GM18499 (cell line): Measurements from ENCODE around the gene MATN3.

Experiments
- ATAC-seq: cut with Tn5 transposase; IDR thresholded peaks from one replicate; pipeline ENCODE4 v1.9.1; 2021; ENCODE audit warnings: moderate number of reproducible peaks; ENCODE audit not compliant: insufficient read depth, unreplicated experiment

The MATN3 gene

DNA sequence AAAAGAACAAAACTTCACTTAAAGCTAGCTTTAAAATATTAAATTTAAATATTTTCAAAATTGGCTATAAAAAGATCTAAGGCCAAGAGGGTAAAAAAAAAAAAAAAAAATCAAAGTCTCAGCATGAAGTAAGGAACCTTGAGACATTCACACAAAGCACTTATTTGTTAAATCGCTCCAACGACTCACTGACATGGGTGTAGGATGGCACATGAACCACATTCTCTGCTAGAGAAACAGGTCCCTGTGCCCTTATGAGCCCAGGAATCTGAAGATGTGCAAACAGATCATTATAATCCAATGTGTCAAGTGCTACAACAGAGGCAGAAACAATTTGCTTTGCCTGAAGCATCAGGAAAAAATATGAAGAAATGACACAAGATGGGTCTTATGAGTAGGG lies 25.2 kb upstream of the MATN3 start:
- no peak for ATAC-seq

DNA sequence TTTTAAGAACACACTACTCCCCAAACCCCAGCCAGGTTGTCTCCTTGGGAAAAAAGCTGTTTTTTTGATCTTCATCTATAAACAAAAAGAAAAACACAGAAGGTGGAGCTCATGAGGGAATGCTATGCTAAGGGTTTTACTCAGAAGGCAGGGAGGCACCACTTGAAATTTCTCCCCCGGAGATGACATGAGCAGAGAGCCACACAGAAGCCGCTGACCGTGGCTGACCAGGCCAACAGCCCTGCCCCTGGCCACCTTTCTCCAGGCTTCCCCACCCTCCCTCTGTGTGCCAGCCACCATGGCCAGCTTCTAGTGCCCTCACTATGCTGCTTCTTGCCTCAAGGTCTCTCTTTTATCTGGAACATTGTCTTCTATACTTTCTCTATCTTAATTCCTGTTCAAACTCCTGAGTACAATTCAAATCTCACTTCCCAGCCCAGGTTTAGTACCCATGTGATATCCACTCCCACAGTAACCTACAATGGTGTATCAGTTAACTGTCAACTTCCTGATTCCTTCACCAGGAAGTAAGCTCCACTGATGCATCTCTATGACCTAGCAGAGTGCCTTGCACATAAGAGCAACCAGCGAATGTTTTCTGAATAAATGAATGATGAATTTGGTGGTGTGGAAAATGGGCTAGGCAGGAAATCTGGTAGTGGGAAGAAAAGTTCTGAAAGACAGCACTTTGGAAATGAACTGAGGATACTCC lies 23.6 kb upstream of the MATN3 start:
- ATAC-seq, result no peak

DNA sequence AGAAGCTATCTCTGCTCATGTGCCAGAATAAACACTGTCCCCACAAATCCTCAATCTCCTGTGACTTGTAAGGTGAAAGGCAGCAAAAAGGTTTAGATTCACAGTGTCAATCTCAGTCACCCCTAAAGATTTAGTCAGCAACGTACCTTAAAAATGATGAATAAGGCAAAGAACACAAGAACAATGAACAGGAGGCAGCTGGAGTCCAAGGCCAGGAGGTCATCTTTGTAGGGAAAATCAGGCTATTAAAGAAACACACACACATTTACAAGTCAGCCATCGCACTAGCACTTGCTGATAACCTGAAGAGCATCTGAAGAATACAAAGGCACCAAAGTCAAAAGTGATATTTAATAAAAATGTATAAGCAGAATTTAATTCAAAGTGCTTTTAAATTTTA lies 22.4 kb upstream of the MATN3 start:
- no peak for ATAC-seq

DNA sequence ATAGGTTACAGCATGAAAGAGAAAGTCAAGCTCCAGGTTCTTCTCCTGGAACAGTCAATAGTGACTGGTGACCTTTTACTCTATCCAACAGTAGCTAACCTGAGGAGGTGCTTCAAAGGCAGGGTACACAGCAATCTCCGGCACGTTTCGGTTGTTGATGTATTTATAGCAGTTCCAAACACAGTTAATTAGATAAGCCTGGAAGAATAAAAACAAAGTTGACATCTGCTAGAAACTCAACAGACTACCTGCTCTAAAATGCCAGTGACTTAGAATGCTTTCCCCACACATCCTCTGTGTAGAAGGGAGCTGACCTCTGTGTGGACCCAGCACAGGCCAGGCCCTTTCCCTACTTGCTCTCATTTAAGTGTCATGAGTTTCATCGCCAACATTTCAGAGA lies 21.8 kb upstream of the MATN3 start:
- no peak for ATAC-seq

DNA sequence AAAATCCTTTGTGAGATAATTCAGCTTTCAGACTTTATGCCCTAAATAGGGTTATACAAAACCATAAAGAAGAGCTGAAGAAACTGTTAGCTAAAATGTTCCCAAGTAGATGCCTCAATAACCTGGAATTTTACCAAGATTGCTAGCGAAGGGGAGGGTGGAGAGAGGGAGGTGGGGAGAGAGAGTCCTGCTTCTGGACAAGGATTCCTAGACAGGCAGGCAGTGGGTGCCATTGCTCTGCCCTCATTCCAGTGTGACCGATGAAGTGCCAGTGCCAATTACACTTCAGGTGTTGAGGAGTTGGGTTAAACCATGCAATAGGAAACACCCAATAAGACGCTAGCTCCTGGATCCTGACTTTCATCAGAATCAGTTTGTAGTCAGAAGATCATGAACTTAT lies 20.9 kb upstream of the MATN3 start:
- no peak for ATAC-seq

DNA sequence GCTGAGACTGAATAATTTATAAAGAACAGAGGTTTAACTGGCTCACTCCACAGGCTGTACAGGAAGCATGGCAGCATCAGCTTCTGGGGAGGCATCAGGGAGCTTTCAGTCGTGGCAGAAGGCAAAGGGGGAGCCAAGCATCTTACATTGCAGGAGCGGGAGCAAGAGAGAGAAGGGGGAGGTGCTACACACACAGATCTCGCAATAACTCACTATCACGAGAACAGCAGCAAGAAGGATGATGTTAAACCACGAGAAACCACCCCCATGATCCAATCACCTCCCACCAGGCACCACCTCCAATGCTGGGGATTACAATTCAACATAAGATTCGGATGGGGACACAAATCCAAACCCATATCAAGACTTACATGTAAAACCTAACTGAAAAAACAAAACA lies 17.8 kb upstream of the MATN3 start:
- ATAC-seq, result no peak

DNA sequence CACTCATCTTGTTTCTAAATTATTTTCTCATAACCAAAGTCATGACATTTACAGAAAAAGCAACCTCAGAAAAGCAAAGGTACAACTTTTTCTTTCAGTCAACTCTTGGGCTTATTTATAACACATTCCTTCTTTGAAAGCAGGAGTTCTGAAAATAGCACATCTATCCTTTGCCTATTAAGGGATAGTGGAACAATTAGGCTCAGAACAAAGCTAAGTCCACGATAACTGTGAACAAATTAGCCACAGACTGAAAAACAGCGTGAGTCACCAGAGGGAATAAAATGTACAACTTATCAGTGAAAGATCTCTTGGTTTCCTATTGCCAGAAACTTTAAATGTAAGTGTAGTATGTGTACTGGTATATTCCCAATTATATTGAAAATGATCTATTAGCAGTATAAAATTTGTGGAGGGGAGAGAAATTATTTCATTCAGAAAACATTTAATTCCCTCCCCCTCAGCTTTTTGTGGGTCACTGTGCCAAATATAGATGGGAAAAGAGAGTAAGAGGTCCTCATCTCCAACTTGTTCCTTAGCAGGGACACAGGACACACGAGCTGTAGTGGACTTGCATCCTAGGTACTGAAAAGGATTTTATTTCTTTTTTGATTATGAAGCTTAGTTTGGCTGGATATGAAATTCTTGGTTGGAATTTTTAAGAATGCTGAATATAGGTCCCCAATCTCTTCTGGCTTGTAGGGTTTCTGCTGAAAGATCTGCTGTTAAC lies 15.4 kb upstream of the MATN3 start:
- no peak for ATAC-seq

DNA sequence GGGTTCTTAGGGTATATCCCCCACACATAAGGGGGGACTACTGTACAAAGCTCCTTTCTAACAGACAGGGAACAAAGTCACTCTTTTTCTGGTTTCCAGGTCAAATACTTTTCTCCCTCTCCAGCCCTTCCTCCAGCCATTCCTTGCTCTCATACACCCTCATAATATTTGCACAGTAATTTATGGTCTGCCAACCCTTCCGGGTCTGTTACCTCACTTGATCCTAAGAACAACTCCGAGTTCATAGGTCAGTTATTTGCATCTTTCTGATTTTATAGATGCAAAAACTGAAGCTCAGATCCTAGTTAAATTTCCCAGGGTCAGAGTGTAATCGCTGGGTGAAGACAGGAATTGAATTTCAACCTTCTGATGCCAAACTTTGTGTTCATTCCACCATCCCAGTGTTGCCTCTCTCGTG lies 14.8 kb upstream of the MATN3 start:
- ATAC-seq, result no peak

DNA sequence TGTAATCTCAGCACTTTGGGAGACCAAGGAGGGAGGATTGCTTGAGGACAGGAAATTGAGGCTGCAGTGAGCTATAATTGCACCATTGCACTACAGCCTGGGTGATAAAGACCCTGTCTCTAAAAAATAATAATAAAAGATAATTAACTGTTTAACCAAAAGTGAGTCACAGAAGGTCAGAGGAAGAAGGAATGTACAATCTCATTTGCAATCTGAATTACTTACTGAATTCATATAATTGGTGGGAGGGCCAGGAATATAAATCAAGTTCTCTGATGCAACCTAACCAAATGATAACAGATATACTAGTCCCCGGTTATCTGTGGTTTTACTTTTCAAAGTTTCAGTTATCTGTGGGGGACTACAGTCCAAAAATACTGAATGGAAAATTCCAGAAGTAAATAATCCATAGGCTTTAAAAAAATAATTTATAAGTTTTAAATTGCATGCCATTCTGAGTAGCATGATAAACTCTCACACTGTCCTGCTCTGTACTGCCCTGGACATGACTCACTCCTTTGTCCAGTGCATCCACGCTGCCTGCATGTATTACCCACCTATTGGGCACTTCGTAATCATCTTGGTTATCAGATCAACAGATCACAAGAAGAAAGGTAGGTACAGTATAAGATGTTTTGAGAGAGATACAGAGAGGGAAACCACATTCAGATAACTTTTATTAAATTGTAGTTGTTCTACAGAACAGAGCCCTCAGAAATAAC lies 12.8 kb upstream of the MATN3 start:
- no peak for ATAC-seq

DNA sequence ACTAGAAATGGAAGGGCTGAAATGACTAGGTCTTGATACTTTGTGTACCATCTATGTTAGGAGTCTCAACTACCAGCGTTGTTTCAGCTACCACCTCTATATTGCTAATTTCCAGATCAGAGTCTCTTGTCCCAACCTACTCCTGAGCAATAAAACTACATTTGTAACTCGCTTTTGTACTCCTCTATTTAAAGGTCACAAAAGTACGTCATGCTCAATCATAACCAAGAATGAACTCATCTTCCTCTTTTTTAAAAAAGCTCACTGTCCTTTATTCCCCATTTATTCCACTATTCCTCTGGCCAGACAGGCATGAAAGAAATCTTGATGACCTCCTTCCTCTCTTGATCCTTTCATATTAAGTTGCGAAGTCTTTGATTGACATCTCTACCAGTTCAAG lies 11.2 kb upstream of the MATN3 start:
- ATAC-seq, result no peak

DNA sequence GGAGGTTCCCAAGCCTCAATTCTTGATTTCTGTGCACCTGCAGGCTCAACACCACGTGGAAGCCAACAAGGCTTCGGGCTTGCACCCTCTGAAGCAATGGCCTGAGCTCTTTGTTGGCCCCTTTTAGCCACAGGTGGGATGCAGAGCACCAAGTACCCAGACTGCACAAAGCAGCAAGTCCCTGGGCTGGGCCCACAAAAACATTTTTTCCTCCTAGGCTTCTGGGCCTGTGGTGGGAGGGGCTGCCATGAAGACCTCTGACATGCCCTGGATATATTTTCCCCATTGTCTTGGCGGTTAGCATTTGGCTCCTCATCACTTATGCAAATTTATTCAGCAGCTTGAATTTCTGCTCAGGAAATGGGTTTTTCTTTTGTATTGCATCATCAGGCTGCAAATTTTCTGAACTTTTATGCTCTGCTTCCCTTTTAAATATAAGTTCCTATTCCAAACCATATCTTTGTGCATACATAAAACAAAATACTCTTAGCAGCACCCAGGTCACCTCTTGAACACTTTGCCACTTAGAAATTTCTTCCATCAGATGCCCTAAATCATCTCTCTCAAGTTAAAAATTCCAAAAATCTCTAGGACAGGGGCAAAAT lies 9.0 kb upstream of the MATN3 start:
- no peak for ATAC-seq

DNA sequence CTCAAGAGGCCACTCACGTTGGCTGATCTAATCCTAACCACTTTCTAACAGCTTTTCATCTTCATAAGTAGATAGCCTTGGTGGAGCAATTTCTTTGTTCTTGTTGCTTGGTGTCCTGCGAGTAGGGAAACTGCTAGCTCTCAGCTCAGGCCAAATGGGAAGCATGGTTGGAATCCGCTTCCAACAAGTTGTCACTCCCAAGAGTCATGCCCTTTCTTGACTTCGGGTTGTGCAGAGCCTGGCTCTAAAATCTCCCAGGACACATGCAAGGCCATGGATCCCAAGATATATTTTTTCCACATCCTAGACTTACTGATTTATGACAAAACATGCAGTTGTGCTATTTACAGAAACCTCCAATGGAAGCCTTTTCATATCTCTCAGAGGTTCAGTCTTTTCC lies 7.3 kb upstream of the MATN3 start:
- no peak for ATAC-seq

DNA sequence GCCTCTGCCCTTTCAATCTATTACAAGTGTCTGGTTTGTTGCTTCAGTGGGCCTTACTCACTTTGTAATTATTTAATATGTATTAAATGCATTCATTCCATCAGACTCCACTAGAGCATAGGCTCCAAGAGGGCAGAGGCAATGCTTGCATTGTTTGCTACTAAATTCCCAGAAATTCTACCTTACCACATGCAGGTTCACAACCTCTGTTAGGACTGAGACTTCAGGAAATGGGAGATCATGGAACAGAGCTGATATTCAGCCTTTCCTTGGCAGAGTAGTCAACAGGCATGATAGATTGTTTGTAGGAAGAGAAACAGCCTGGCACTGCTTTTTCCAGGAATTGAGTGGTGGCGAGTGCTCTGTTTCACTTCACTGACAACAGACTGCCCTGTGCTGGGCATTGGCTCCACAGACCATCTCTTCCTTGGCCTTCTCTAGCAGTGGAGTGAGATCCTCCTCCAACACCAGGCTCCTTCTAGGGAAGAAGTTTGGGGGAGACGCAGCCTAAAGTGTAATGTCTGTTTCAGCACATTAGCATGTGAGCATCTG lies 6.2 kb upstream of the MATN3 start:
- no peak for ATAC-seq

DNA sequence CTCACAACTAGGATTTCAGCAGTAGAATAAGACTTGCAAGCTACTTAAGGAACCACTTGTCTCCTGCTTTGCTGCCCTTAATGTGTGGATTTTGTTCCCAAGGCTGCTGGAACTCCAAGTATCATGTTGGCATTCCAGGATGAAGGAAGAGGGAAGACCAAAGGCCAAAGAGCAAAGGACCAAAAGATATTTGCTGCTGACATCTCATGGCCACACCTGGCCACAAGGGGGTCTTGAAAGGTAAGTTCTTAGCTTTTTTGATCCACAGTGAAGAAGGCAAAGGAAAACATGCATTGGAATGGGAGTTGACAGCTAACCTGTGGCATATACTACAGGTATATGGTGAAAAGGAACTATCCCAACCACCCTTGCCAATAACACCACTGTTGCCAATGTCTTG lies 3.9 kb upstream of the MATN3 start:
- ATAC-seq, result no peak

DNA sequence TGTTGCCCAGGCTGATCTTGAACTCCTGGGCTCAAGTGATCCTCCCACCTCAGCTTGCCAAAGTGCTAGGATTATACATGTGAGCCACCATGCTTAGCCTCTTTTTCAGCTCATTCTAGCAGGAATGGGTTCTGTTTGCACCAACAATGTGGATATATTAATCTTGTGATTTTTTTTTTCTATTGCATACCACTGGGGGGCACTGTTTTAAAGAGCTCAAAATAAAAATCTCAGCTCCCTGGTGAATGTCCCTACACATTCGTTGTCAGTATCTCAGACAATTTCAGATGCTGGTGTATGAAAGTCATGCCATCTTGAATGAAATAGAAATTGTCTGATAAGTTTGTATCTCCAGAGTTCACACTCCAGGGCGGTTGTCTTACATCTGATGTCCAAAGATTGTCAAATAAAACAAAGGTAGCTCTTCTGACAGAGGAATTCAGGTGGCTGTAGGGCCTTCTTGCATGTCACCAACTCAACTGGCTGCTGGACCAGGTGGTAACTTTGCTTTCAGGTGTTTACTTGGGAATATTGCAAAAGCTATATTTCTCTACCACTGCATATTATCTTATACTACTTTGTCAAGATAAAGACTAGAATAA lies 3.1 kb upstream of the MATN3 start:
- no peak for ATAC-seq

DNA sequence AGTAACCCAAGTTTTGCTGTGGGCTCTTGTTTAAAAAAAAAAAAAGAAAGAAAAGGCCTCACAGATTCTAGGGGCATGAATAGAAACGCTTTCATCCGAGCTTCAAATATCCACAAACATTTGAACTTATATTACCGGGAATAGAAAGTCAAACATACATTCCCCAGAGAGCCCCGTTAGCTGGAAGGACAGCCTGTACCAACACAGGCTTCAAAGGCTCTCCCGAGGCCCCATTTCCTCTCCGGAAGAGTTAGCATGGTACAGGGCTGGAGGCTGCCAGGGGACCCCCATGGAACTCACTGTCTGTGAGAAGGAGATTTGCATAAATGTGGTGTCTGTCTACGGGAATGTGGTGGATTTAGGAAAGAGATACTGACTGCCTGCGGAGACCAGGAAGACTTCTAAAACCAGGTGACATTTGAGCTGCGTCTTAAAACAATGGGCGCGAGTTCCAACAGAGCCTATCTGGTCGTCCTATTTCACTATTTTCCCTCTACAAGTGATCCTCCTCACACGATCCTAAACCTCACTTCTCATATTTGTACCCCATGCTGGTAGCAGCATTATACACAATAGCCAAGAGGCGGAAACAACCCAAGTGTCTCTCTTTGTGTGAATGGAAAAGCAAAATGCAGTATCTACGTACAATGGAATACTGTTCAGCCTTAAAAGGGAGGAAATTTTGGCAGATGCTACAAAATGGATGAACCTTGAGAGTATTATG lies 820 bp upstream of the MATN3 start:
- no peak for ATAC-seq

DNA sequence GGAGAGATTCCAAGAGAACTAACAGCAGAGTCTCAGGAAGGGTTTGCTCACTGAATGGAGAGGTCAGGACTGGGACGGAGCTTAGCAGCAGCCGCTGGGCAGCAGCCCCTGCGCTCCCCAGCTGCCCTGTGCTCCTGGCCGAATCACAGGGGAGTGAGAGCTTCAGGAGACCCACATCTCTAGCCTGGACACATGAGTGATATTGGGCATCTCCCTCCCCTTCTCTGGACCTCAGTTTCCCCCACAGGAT lies 511 bp downstream of the MATN3 start:
- no peak for ATAC-seq

DNA sequence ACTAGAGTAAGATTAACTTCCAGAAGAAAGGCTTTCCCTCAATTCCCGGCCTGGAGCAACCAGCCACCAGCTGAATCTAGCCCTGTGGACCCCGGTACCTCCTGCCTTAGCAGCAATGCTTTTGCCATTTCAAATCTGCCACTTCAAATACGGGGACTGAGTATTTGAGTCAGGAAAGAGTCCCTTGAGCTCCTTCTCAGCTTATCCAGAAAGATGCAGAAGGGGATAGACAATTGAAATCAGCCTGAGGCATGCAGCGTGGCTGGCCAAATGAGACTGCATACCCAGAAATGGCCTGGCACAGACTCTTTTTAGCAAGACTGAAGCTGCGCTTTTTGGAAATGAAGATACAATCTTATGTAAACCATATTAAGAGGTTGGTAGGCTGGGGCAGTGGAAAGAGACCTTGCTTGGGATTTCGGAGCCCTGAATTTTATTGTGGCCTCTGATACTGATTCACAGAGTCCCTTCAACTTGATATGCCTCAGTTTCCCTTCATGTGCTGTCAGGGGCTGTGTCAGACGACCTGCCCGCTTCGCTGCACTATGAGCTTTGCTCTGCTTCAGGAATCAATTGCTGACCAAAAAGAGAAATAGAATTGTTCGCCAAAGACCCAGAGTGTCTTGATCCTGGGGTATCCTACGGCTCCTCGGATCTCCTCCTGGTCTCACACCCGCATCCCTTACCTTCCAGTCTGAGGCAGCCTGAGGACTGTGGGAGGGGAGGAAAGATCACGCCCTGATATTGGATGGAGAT lies 1.0 kb downstream of the MATN3 start:
- ATAC-seq, result no peak

DNA sequence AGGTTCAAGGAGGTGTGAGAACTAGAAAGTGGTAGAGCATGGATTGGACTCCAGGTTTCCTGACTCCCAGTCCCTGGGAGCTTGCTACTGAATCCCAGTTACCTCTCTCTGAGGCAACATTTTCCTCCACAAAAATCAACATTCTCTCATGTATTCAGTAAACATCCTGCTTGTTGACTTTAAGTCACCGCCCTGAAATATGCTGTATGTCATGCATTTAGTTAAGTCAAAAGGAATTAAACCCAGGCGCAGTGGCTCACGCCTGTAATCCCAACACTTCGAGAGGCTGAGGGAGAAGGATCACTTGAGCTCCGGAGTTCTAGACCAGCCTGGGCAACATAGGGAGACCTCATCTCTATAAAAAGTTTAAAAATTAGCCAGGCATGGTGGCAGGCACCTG lies 3.8 kb downstream of the MATN3 start:
- ATAC-seq, result no peak
